ENCODE measurements around the gene TRMT1.

GRCh38 chr19:13099073-13099999, 17.2 kb downstream of the TRMT1 start:
- TF ChIP-seq CTCF (IDR thresholded peaks at IDR 0.05), result no peak
- no peak for TF ChIP-seq POLR2A (IDR thresholded peaks at IDR 0.05)
